Measurements from ENCODE around the gene SH3PXD2A.
A peak's percentile ranks its signal among the peaks of the same experiment; 100 is the strongest.

SH3PXD2A gene

GRCh38 chr10:103756277-103756869 is 99.0 kb downstream of the SH3PXD2A start:
- no peak overlapping the region for H3K4me3 ChIP-seq (ENCODE audit: low read depth, low read length)
- peaks cover 31 to 33% of the 10 kb centered on the region in 2 experiments for H3K4me1 ChIP-seq (ENCODE audit: control insufficient read depth in 1 of 2, insufficient read depth in 2 of 2, low read length in 2 of 2)
- H3K4me2 ChIP-seq (ENCODE audit: low read length): no peak overlapping the region
- WGBS (ENCODE audit: extremely low coverage, insufficient coverage, insufficient read length): no CpG with 5 or more reads among the region's 8 CpGs
- H4K8ac ChIP-seq (ENCODE audit: low read depth, low read length): no peak overlapping the region
- no peak overlapping the region for H2AFZ ChIP-seq (ENCODE audit: insufficient read depth, low read length, poor library complexity)
- no peak overlapping the region for H4K12ac ChIP-seq (ENCODE audit: low read depth, low read length)
- H3K4ac ChIP-seq (ENCODE audit: low read depth, low read length): no peak overlapping the region
- peaks cover 14% of the 10 kb centered on the region for H3K79me1 ChIP-seq (ENCODE audit: low read length)
- peak overlapping the region; percentile 26 for H2BK120ac ChIP-seq (ENCODE audit: insufficient read depth, low read length, poor library complexity)
- no peak overlapping the region for H2AK5ac ChIP-seq (ENCODE audit: low read length)
- H3K27ac ChIP-seq (ENCODE audit: low read depth, low read length): peak overlapping the region; percentile 76
- no peaks in the 10 kb centered on the region for H3K36me3 ChIP-seq (ENCODE audit: control insufficient read depth in 1 of 2, insufficient read depth in 2 of 2, low read length in 2 of 2)
- no peak overlapping the region for H3K9ac ChIP-seq (ENCODE audit: low read length)
- DNase-seq: no peak
- no peaks in the 10 kb centered on the region for H3K27me3 ChIP-seq (ENCODE audit: insufficient read depth, low read length)
- no peak overlapping the region for H3K23ac ChIP-seq (ENCODE audit: low read length)
- no peaks in the 10 kb centered on the region for H3K9me3 ChIP-seq (ENCODE audit: insufficient read depth, low read depth, low read length)
- H3K79me2 ChIP-seq (ENCODE audit: control insufficient read depth, insufficient read depth, low read length, poor library complexity): no peaks in the 10 kb centered on the region
- peak overlapping the region; percentile 2 for H3K14ac ChIP-seq (ENCODE audit: low read length)
- no peak overlapping the region for H2BK5ac ChIP-seq (ENCODE audit: low read depth, low read length, poor library complexity)
- peak overlapping the region; percentile 14 for H2BK12ac ChIP-seq (ENCODE audit: low read length)
- peak overlapping the region; percentile 57 for H4K91ac ChIP-seq (ENCODE audit: low read depth, low read length)
- peak overlapping the region; percentile 6 for H3K18ac ChIP-seq (ENCODE audit: low read length)

- Histone ChIP-seq H2BK12ac (ENCODE audit: low read length) (no peak overlapping the region), H3K23ac (ENCODE audit: low read length) (no peak overlapping the region), H3K9me3 (ENCODE audit: insufficient read depth, low read depth, low read length) (no peaks in the 10 kb centered on the region), H3K27me3 (ENCODE audit: insufficient read depth, low read length) (no peaks in the 10 kb centered on the region), H2AFZ (ENCODE audit: insufficient read depth, low read length, poor library complexity) (no peak overlapping the region), H2BK5ac (ENCODE audit: low read depth, low read length, poor library complexity) (no peak overlapping the region), H3K79me2 (ENCODE audit: control insufficient read depth, insufficient read depth, low read length, poor library complexity) (no peaks in the 10 kb centered on the region), H3K4me3 (ENCODE audit: low read depth, low read length) (no peak overlapping the region), H3K4me2 (ENCODE audit: low read length) (no peak overlapping the region), H3K14ac (ENCODE audit: low read length) (no peak overlapping the region), H4K91ac (ENCODE audit: low read depth, low read length) (no peak overlapping the region), H3K18ac (ENCODE audit: low read length) (no peak overlapping the region), H3K36me3 (ENCODE audit: control insufficient read depth in 1 of 2, insufficient read depth in 2 of 2, low read length in 2 of 2) (no peaks in the 10 kb centered on the region), H3K27ac (ENCODE audit: low read depth, low read length) (no peak overlapping the region), H3K9ac (ENCODE audit: low read length) (no peak overlapping the region), H4K8ac (ENCODE audit: low read depth, low read length) (no peak overlapping the region), H3K4me1 (ENCODE audit: control insufficient read depth in 1 of 2, insufficient read depth in 2 of 2, low read length in 2 of 2) (peaks cover 16 to 17% of the 10 kb centered on the region in 2 experiments), H3K79me1 (ENCODE audit: low read length) (peaks cover 11% of the 10 kb centered on the region), H2AK5ac (ENCODE audit: low read length) (no peak overlapping the region), H2BK120ac (ENCODE audit: insufficient read depth, low read length, poor library complexity) (no peak overlapping the region), H4K12ac (ENCODE audit: low read depth, low read length) (no peak overlapping the region), H3K4ac (ENCODE audit: low read depth, low read length) (no peak overlapping the region)
- DNase-seq: peak in 1 of 2 donors; percentile 70
- WGBS (ENCODE audit: extremely low coverage, insufficient coverage, insufficient read length): no CpG with 5 or more reads among the region's 3 CpGs
Observed at GRCh38 chr10:103752680-103753248, 102.6 kb downstream of the SH3PXD2A start.

DNA sequence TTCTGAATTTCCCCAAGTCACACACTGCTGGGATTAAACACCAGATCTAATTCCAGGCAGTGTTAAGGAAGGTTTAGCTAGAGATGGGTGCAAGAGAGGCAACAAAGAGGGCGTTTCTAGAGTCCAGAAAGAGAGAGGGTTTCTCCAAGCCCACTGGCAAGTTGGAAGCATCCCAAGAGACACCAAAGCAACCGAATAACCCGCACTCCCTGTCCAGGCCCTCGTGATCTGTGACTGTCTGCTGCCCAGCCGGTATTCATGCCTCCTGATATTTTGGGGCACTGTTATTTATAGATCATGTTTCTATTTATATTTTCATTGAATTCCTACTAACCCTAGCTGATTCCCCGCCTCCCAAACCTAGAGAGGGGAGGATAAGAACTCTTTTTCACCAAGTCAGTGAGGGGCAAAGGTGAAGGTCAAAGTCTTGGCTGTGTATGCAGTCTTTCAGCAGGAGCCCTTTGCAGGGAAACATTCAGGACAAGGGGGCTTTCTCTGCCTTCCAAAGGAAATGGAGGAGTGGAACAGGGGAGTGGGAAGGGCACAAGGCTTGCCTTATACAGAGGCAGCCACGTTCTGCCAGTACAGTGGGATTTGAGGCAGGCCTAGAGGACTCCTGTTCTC is 103.6 kb downstream of the SH3PXD2A start:
- H3K4me2 ChIP-seq (ENCODE audit: low read length): no peak overlapping the region
- H4K8ac ChIP-seq (ENCODE audit: low read depth, low read length): no peak overlapping the region
- no peaks in the 10 kb centered on the region for H3K27me3 ChIP-seq (ENCODE audit: insufficient read depth, low read length)
- no peak overlapping the region for H3K4me3 ChIP-seq (ENCODE audit: low read depth, low read length)
- H3K27ac ChIP-seq (ENCODE audit: low read depth, low read length): no peak overlapping the region
- H3K9me3 ChIP-seq (ENCODE audit: insufficient read depth, low read depth, low read length): no peaks in the 10 kb centered on the region
- no peak overlapping the region for H3K9ac ChIP-seq (ENCODE audit: low read length)
- WGBS (ENCODE audit: extremely low coverage, insufficient coverage, insufficient read length): no CpG with 5 or more reads among the region's 7 CpGs
- H3K23ac ChIP-seq (ENCODE audit: low read length): no peak overlapping the region
- no peaks in the 10 kb centered on the region for H3K36me3 ChIP-seq (ENCODE audit: control insufficient read depth in 1 of 2, insufficient read depth in 2 of 2, low read length in 2 of 2)
- H3K4me1 ChIP-seq (ENCODE audit: control insufficient read depth in 1 of 2, insufficient read depth in 2 of 2, low read length in 2 of 2): peaks cover 8 to 11% of the 10 kb centered on the region in 2 experiments
- no peak overlapping the region for H4K12ac ChIP-seq (ENCODE audit: low read depth, low read length)
- no peak overlapping the region for H2BK120ac ChIP-seq (ENCODE audit: insufficient read depth, low read length, poor library complexity)
- no peak overlapping the region for H2BK5ac ChIP-seq (ENCODE audit: low read depth, low read length, poor library complexity)
- H3K79me1 ChIP-seq (ENCODE audit: low read length): peaks cover 6% of the 10 kb centered on the region
- H2BK12ac ChIP-seq (ENCODE audit: low read length): no peak overlapping the region
- DNase-seq: no peak
- H3K14ac ChIP-seq (ENCODE audit: low read length): no peak overlapping the region
- H3K79me2 ChIP-seq (ENCODE audit: control insufficient read depth, insufficient read depth, low read length, poor library complexity): no peaks in the 10 kb centered on the region
- H2AFZ ChIP-seq (ENCODE audit: insufficient read depth, low read length, poor library complexity): no peak overlapping the region
- no peak overlapping the region for H3K4ac ChIP-seq (ENCODE audit: low read depth, low read length)
- H3K18ac ChIP-seq (ENCODE audit: low read length): no peak overlapping the region
- H4K91ac ChIP-seq (ENCODE audit: low read depth, low read length): no peak overlapping the region
- H2AK5ac ChIP-seq (ENCODE audit: low read length): peak overlapping the region; percentile 44

GRCh38 chr10:103750836-103751235 is 104.5 kb downstream of the SH3PXD2A start:
- no peak overlapping the region for H3K4me3 ChIP-seq (ENCODE audit: low read depth, low read length)
- no peaks in the 10 kb centered on the region for H3K9me3 ChIP-seq (ENCODE audit: insufficient read depth, low read depth, low read length)
- WGBS (ENCODE audit: extremely low coverage, insufficient coverage, insufficient read length): no CpG with 5 or more reads among the region's 5 CpGs
- no peak overlapping the region for H3K4ac ChIP-seq (ENCODE audit: low read depth, low read length)
- no peak overlapping the region for H2BK120ac ChIP-seq (ENCODE audit: insufficient read depth, low read length, poor library complexity)
- no peak overlapping the region for H2AFZ ChIP-seq (ENCODE audit: insufficient read depth, low read length, poor library complexity)
- H3K9ac ChIP-seq (ENCODE audit: low read length): no peak overlapping the region
- no peak overlapping the region for H3K23ac ChIP-seq (ENCODE audit: low read length)
- peaks cover 2% of the 10 kb centered on the region for H3K79me1 ChIP-seq (ENCODE audit: low read length)
- no peak overlapping the region for H4K91ac ChIP-seq (ENCODE audit: low read depth, low read length)
- H2AK5ac ChIP-seq (ENCODE audit: low read length): no peak overlapping the region
- peaks cover 7 to 11% of the 10 kb centered on the region in 2 experiments for H3K4me1 ChIP-seq (ENCODE audit: control insufficient read depth in 1 of 2, insufficient read depth in 2 of 2, low read length in 2 of 2)
- H3K27me3 ChIP-seq (ENCODE audit: insufficient read depth, low read length): no peaks in the 10 kb centered on the region
- no peak overlapping the region for H2BK12ac ChIP-seq (ENCODE audit: low read length)
- no peak overlapping the region for H3K14ac ChIP-seq (ENCODE audit: low read length)
- peak; percentile 40 to 66 for DNase-seq
- no peak overlapping the region for H3K27ac ChIP-seq (ENCODE audit: low read depth, low read length)
- no peak overlapping the region for H4K8ac ChIP-seq (ENCODE audit: low read depth, low read length)
- no peak overlapping the region for H2BK5ac ChIP-seq (ENCODE audit: low read depth, low read length, poor library complexity)
- H3K36me3 ChIP-seq (ENCODE audit: control insufficient read depth in 1 of 2, insufficient read depth in 2 of 2, low read length in 2 of 2): no peaks in the 10 kb centered on the region
- H3K79me2 ChIP-seq (ENCODE audit: control insufficient read depth, insufficient read depth, low read length, poor library complexity): peaks cover under 1% of the 10 kb centered on the region
- H4K12ac ChIP-seq (ENCODE audit: low read depth, low read length): no peak overlapping the region
- H3K18ac ChIP-seq (ENCODE audit: low read length): no peak overlapping the region
- no peak overlapping the region for H3K4me2 ChIP-seq (ENCODE audit: low read length)

Data from trophoblast cell (in vitro differentiated cells and primary cell).